CD14-positive monocyte (primary cell): ENCODE measurements around the gene ARHGAP32. TPM values are rescaled to one million over a fixed set of nuclear protein-coding genes. Genes with fewer than 3 reads are reported as not detected.

ENCODE experiments used
- DNase-seq, 3 donors: peaks; one replicate each; pipeline ENCODE4 v3.0.0-alpha.2; 2011 to 2022
- H2AFZ ChIP-seq: 2 replicates; pipeline ENCODE4 v1.6.0; 2012; ENCODE audit warnings: mild to moderate bottlenecking, low read depth, low read length, inconsistent platforms; ENCODE audit not compliant: insufficient read depth, poor library complexity, severe bottlenecking
- H3K27ac ChIP-seq, 2 donors: 1 replicate in 1 of 2; 2 replicates in 1 of 2; pipeline ENCODE4 v1.5.1; 2012 to 2013; ENCODE audit warnings: low read length in 2 of 2, control low read depth in 1 of 2, inconsistent platforms in 1 of 2, low read depth in 1 of 2, mild to moderate bottlenecking in 1 of 2
- H3K27me3 ChIP-seq, 2 donors: one replicate each; pipeline versions ENCODE4 v1.6.0 to v1.6.1; 2011 to 2013; ENCODE audit warnings: low read length in 2 of 2; ENCODE audit not compliant: control insufficient read depth in 2 of 2, insufficient read depth in 2 of 2
- H3K36me3 ChIP-seq, 2 donors: replicated peaks in 1 of 2; 1 replicate in 1 of 2; 2 replicates in 1 of 2; pipeline versions ENCODE4 v1.5.1 to v1.6.1; 2012 to 2013; ENCODE audit warnings: low read length in 2 of 2, control low read depth in 1 of 2, inconsistent platforms in 1 of 2, mild to moderate bottlenecking in 1 of 2; ENCODE audit not compliant: insufficient read depth in 2 of 2, control insufficient read depth in 1 of 2
- H3K4me1 ChIP-seq, 2 donors: 1 replicate in 1 of 2; 2 replicates in 1 of 2; pipeline versions ENCODE4 v1.5.1 to v1.6.1; 2012 to 2013; ENCODE audit warnings: low read length in 2 of 2, control low read depth in 1 of 2, inconsistent platforms in 1 of 2, mild to moderate bottlenecking in 1 of 2, moderate library complexity in 1 of 2; ENCODE audit not compliant: insufficient read depth in 2 of 2, control insufficient read depth in 1 of 2
- H3K4me2 ChIP-seq: replicated peaks from 2 replicates; pipeline ENCODE3; 2012; ENCODE audit warnings: low read length, moderate library complexity, mild to moderate bottlenecking; ENCODE audit not compliant: poor library complexity, severe bottlenecking; ENCODE audit errors: extremely low read depth
- H3K4me3 ChIP-seq, 3 experiments: fragments of 200-600 bp in 1 of 3; sonication (generic) in 1 of 3; replicated peaks in 1 of 3; 1 replicate in 2 of 3; 2 replicates in 1 of 3; pipeline ENCODE4 v1.5.1; 2011 to 2013; ENCODE audit warnings: low read length in 3 of 3, mild to moderate bottlenecking in 3 of 3, control low read depth in 2 of 3, low read depth in 2 of 3, inconsistent platforms in 1 of 3, moderate library complexity in 1 of 3
- H3K79me2 ChIP-seq: 2 replicates; pipeline ENCODE4 v1.6.0; 2012; ENCODE audit warnings: mild to moderate bottlenecking, control low read depth, inconsistent platforms, low read length, moderate library complexity; ENCODE audit not compliant: insufficient read depth
- H3K9ac ChIP-seq: 2 replicates; pipeline ENCODE4 v1.6.0; 2017; ENCODE audit warnings: low read length, mild to moderate bottlenecking; ENCODE audit not compliant: insufficient read depth, poor library complexity, severe bottlenecking
- H3K9me3 ChIP-seq, 2 donors: replicated peaks in 1 of 2; 1 replicate in 1 of 2; 2 replicates in 1 of 2; pipeline versions ENCODE4 v1.5.1 to v1.6.1; 2012 to 2013; ENCODE audit warnings: low read length in 2 of 2, control low read depth in 1 of 2; ENCODE audit not compliant: control insufficient read depth in 1 of 2, insufficient read depth in 1 of 2
- H4K20me1 ChIP-seq: 2 replicates; pipeline ENCODE4 v1.6.0; 2012; ENCODE audit warnings: mild to moderate bottlenecking, low read length, control low read depth, moderate library complexity; ENCODE audit not compliant: insufficient read depth
- H3K27ac Mint-ChIP-seq, 7 donors: one replicate each; pipeline ENCODE4 v1.8.0; 2020; ENCODE audit warnings: mild to moderate bottlenecking in 7 of 7, mixed read lengths in 7 of 7, moderate library complexity in 6 of 7, inconsistent platforms in 2 of 7
- H3K27me3 Mint-ChIP-seq, 3 donors: one replicate each; pipeline ENCODE4 v1.8.0; 2021 to 2022; ENCODE audit warnings: low read depth in 3 of 3, mild to moderate bottlenecking in 3 of 3, mixed read lengths in 3 of 3, moderate library complexity in 3 of 3, inconsistent platforms in 1 of 3
- H3K36me3 Mint-ChIP-seq, 2 donors: one replicate each; pipeline ENCODE4 v1.8.0; 2020; ENCODE audit warnings: mixed read lengths in 2 of 2, inconsistent platforms in 1 of 2, mild to moderate bottlenecking in 1 of 2
- H3K4me1 Mint-ChIP-seq: one replicate; pipeline ENCODE4 v1.8.0; 2020; ENCODE audit warnings: mild to moderate bottlenecking, mixed read lengths
- H3K4me3 Mint-ChIP-seq, 2 donors: one replicate each; pipeline ENCODE4 v1.8.0; 2020; ENCODE audit warnings: mild to moderate bottlenecking in 2 of 2, mixed read lengths in 2 of 2, moderate library complexity in 1 of 2
- H3K9me3 Mint-ChIP-seq, 7 donors: one replicate each; pipeline ENCODE4 v1.8.0; 2020 to 2022; ENCODE audit warnings: mixed read lengths in 7 of 7, mild to moderate bottlenecking in 6 of 7, moderate library complexity in 6 of 7, inconsistent platforms in 2 of 7
- WGBS: methylation state at CpG from one replicate; pipeline ENCODE4 v1.1.5; 2013; ENCODE audit warnings: missing lambda C conversion rate; ENCODE audit not compliant: insufficient coverage; 5-methylcytosine and 5-hydroxymethylcytosine counted together
- intact Hi-C, 2 donors: fragments of 100-400 bp; cut with micrococcal nuclease; formaldehyde crosslinking; loops; one replicate each; pipeline versions ENCODE4 v1.15.0 to v1.15.1; 2023
- polyA plus RNA-seq, 3 donors: library from polyadenylated mRNA; depleted of rRNA in 1 of 3; unstranded in 2 of 3; stranded (reverse) in 1 of 3; fragments of 300-500 nt in 2 of 3; fragments of >200 nt in 1 of 3; fragmentation: Illumina TruSeq in 2 of 3; gene quantifications; 1 replicate in 2 of 3; 2 replicates in 1 of 3; pipeline ENCODE4 v1.2.3, GENCODE V29; 2012 to 2021
- TF ChIP-seq, protein P1 (sequence below): fragments of 200-600 bp; IDR thresholded peaks from one replicate; pipeline ENCODE4 v1.8.0; 2022; ENCODE audit warnings: antibody characterized with exemption, mild to moderate bottlenecking

ARHGAP32 gene
- polyA plus RNA-seq, 3 donors: 0.13 to 3.4 (median 0.72) TPM

DNA sequence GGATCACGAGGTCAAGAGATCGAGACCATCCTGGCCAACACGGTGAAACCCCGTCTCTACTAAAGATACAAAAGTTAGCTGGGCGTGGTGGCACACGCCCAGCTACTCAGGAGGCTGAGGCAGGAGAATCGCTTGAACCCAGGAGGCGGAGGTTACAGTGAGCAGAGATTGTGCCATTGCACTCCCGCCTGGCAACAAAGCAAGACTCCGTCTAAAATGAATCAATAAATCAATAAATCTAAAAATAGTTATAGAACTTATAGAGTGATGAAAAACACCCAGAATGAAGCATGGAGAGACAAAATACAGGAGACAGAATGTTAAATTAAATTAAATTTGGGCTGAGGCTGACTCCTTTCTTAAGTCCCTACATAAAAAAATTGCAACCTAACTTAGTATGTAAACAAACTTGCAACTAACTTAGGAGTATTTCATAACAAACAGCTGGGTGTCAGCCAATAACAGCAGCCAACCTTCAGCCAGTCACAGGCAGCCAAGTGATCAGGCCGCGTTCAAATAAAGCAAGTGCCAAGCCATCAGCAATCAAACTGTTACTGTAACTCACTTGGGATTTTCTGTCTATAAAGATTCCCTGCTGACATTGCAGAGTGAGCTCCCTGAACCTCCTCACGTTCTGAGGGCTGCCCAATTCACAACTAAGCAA is 242.2 kb downstream of the ARHGAP32 start:
- WGBS: 98% methylated on average over 7 of the region's 13 CpGs
- Histone ChIP-seq H3K4me2 (no peak overlapping the region), H3K9me3 (no peaks in the 10 kb centered on the region), H4K20me1 (no peaks in the 10 kb centered on the region), H3K79me2 (no peaks in the 10 kb centered on the region), H3K9ac (no peak overlapping the region), H3K36me3 (no peaks in the 10 kb centered on the region), H3K4me3 (no peak overlapping the region), H3K4me1 (no peaks in the 10 kb centered on the region), H3K27ac (no peak overlapping the region), H2AFZ (no peak overlapping the region), H3K27me3 (no peaks in the 10 kb centered on the region)
- TF ChIP-seq, protein P1, sequence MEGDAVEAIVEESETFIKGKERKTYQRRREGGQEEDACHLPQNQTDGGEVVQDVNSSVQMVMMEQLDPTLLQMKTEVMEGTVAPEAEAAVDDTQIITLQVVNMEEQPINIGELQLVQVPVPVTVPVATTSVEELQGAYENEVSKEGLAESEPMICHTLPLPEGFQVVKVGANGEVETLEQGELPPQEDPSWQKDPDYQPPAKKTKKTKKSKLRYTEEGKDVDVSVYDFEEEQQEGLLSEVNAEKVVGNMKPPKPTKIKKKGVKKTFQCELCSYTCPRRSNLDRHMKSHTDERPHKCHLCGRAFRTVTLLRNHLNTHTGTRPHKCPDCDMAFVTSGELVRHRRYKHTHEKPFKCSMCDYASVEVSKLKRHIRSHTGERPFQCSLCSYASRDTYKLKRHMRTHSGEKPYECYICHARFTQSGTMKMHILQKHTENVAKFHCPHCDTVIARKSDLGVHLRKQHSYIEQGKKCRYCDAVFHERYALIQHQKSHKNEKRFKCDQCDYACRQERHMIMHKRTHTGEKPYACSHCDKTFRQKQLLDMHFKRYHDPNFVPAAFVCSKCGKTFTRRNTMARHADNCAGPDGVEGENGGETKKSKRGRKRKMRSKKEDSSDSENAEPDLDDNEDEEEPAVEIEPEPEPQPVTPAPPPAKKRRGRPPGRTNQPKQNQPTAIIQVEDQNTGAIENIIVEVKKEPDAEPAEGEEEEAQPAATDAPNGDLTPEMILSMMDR: no peak
- no peaks in the 10 kb centered on the region for H3K36me3 Mint-ChIP-seq
- DNase-seq: no peak
- no peaks in the 10 kb centered on the region for H3K9me3 Mint-ChIP-seq
- H3K27me3 Mint-ChIP-seq: peaks cover 2 to 6% (median 2%) of the 10 kb centered on the region in 3 donors
- H3K4me3 Mint-ChIP-seq: no peak overlapping the region
- peaks cover 1% of the 10 kb centered on the region for H3K4me1 Mint-ChIP-seq
- intact Hi-C loops: loop anchor here in 1 of 2 donors (10.0 kb wide), 1 partner anchor 775 kb away; no protein-coding TSS in a partner anchor
- no peak overlapping the region for H3K27ac Mint-ChIP-seq

- no peaks in the 10 kb centered on the region for H3K36me3 ChIP-seq
- H3K4me3 Mint-ChIP-seq: no peak overlapping the region
- no peak overlapping the region for H3K4me3 ChIP-seq
- no peak overlapping the region for H3K27ac Mint-ChIP-seq
- H3K9ac ChIP-seq: no peak overlapping the region
- no peaks in the 10 kb centered on the region for H4K20me1 ChIP-seq
- no peaks in the 10 kb centered on the region for H3K27me3 ChIP-seq
- H3K4me1 Mint-ChIP-seq: peaks cover 1% of the 10 kb centered on the region
- no peak overlapping the region for H2AFZ ChIP-seq
- no peaks in the 10 kb centered on the region for H3K9me3 Mint-ChIP-seq
- TF ChIP-seq, protein P1: no peak
- H3K27me3 Mint-ChIP-seq: peaks cover 2 to 4% (median 3%) of the 10 kb centered on the region in 3 donors
- no peaks in the 10 kb centered on the region for H3K4me1 ChIP-seq
- WGBS: 43% methylated on average over 3 of the region's 3 CpGs
- H3K79me2 ChIP-seq: no peaks in the 10 kb centered on the region
- no peak overlapping the region for H3K4me2 ChIP-seq
- H3K27ac ChIP-seq: no peak overlapping the region
- DNase-seq: no peak
- no peaks in the 10 kb centered on the region for H3K36me3 Mint-ChIP-seq
- intact Hi-C loops: no loop called here
- no peaks in the 10 kb centered on the region for H3K9me3 ChIP-seq
Observed at GRCh38 chr11:128948583-128948982, 243.5 kb downstream of the ARHGAP32 start.
